K562 (cell line): ENCODE data around the gene KCNJ4. TPM values are rescaled to one million over a fixed set of nuclear protein-coding genes. Genes with fewer than 3 reads are reported as not detected.

Experiments
- CBX1 ChIP-seq: sonication (generic); IDR thresholded peaks from 2 replicates; pipeline ENCODE4 v1.6.1; 2016; ENCODE audit warnings: antibody characterized with exemption, low read depth, mild to moderate bottlenecking
- CREB1 ChIP-seq, 2 experiments: sonication (generic) in 1 of 2; formaldehyde crosslinking in 1 of 2; IDR thresholded peaks; 2 replicates each; pipeline versions ENCODE4 v1.6.1 to v1.8.0; 2012 to 2022; ENCODE audit warnings: inconsistent platforms in 1 of 2, mild to moderate bottlenecking in 1 of 2, missing genetic modification reagents in 1 of 2, moderate library complexity in 1 of 2
- KDM1A ChIP-seq, 2 experiments: fragments of 450-650 bp; IDR thresholded peaks; 2 replicates each; pipeline ENCODE4 v1.6.1; 2016; ENCODE audit warnings: mild to moderate bottlenecking in 2 of 2
- MAZ ChIP-seq, 2 experiments: fragments of 450-650 bp in 1 of 2; sonication (generic) in 1 of 2; formaldehyde crosslinking; IDR thresholded peaks in 1 of 2; conservative IDR thresholded peaks in 1 of 2; 2 replicates each; pipeline versions ENCODE4 v1.4.0 to v1.5.0; 2020; ENCODE audit warnings: mild to moderate bottlenecking in 1 of 2, missing genetic modification reagents in 1 of 2
- NFIC ChIP-seq: fragments of 450-650 bp; IDR thresholded peaks from 2 replicates; pipeline ENCODE4 v1.6.1; 2017; ENCODE audit warnings: mild to moderate bottlenecking, inconsistent platforms
- NFYB ChIP-seq: IDR thresholded peaks from 2 replicates; pipeline ENCODE4 v1.6.1; 2011; ENCODE audit warnings: mild to moderate bottlenecking, moderate library complexity; ENCODE audit not compliant: insufficient read length; ENCODE audit errors: extremely low read depth
- NRF1 ChIP-seq, 2 experiments: fragments of 450-650 bp; IDR thresholded peaks in 1 of 2; conservative IDR thresholded peaks in 1 of 2; 2 replicates each; pipeline ENCODE4 v1.6.1; 2014; ENCODE audit warnings: mild to moderate bottlenecking in 2 of 2
- PHB ChIP-seq: fragments of 250-450 bp; sonication (Bioruptor Pico); IDR thresholded peaks from 2 replicates; pipeline ENCODE4 v1.5.0; 2021
- RB1 ChIP-seq: fragments of 450-650 bp; IDR thresholded peaks from 2 replicates; pipeline ENCODE4 v1.6.1; 2017; ENCODE audit warnings: low read depth, mild to moderate bottlenecking
- SAP30 ChIP-seq: fragments of 200-600 bp; sonication (generic); IDR thresholded peaks from 2 replicates; pipeline ENCODE4 v1.6.1; 2012; ENCODE audit warnings: borderline replicate concordance, low read depth, mild to moderate bottlenecking, moderate library complexity, low read length, control low read depth, inconsistent platforms; ENCODE audit not compliant: insufficient read depth, poor library complexity, severe bottlenecking
- SMARCA5 ChIP-seq: fragments of 450-650 bp; IDR thresholded peaks from 2 replicates; pipeline ENCODE4 v1.6.1; 2016
- SRSF7 ChIP-seq: fragments of 200-400 bp; formaldehyde crosslinking; optimal IDR thresholded peaks from 2 replicates; pipeline ENCODE3; 2017; ENCODE audit warnings: mild to moderate bottlenecking, low read depth, low read length
- TCF15 ChIP-seq: fragments of 250-450 bp; sonication (Bioruptor Pico); IDR thresholded peaks from 2 replicates; pipeline ENCODE4 v1.8.0; 2022; ENCODE audit warnings: moderate library complexity, mild to moderate bottlenecking, inconsistent platforms
- ZHX1 ChIP-seq: fragments of 150-350 bp; conservative IDR thresholded peaks from 2 replicates; pipeline ENCODE4 v1.6.1; 2014; ENCODE audit warnings: low read length
- ZNF175 ChIP-seq: fragments of 200-800 bp; sonication (Bioruptor generic); IDR thresholded peaks from 2 replicates; pipeline ENCODE4 v1.6.1; 2016; ENCODE audit warnings: low read depth, mild to moderate bottlenecking, missing genetic modification characterization, missing compliant biosample characterization
- polyA plus RNA-seq, 8 experiments: library from polyadenylated mRNA; depleted of rRNA in 4 of 8; stranded (reverse) in 5 of 8; unstranded in 3 of 8; fragments of >200 nt; fragmentation: Nextera tagmentation in 2 of 8; fragmentation: Illumina TruSeq in 1 of 8; extraction: Ambion mirVana in 2 of 8; extraction: Trizol in 1 of 8; gene quantifications; 2 replicates each; pipeline versions ENCODE4 v1.2.1 to v1.2.3, GENCODE V29; 2011 to 2014; ENCODE audit warnings: inconsistent platforms in 1 of 8, missing spikeins in 1 of 8
- total RNA-seq, 7 experiments: library from RNA; depleted of rRNA in 6 of 7; stranded (reverse); fragments of >200 nt in 6 of 7; fragmentation: Illumina TruSeq in 2 of 7; extraction: Trizol in 2 of 7; gene quantifications; 2 replicates each; pipeline versions ENCODE4 v1.2.1 to v1.2.3, GENCODE V29; 2011 to 2021; ENCODE audit warnings: low replicate concordance in 1 of 7

The KCNJ4 gene
- total and polyA plus RNA-seq, 9 of the 15 experiments (the other 6 are each of a cell fraction or from before 2014, with no cell fraction given): 0.07 to 0.55 (median 0.09) TPM; not detected in 4

GRCh38 chr22:38467904-38468442, 13.0 kb upstream of the KCNJ4 start, which contains the start of gene KDELR3 (continued):
- TF ChIP-seq ZNF175 (CRISPR knock-in tag) (no peak), PHB (no peak), MAZ (CRISPR knock-in tag; conservative IDR thresholded peaks at IDR 0.05 in 1 of 2, IDR thresholded peaks at IDR 0.05 in 1 of 2) (peak; percentile 33 to 65; a peak in 2 of 4 replicates), TCF15 (CRISPR knock-in tag) (no peak), NRF1 (conservative IDR thresholded peaks at IDR 0.05 in 1 of 2, IDR thresholded peaks at IDR 0.05 in 1 of 2) (peak; percentile 83 to 86), ZHX1 (no peak), CREB1 (IDR thresholded peaks at IDR 0.05) (peak; percentile 60; the same call in 1 of the 2 replicates), CREB1 (CRISPR knock-in tag; IDR thresholded peaks at IDR 0.05) (no peak), KDM1A (IDR thresholded peaks at IDR 0.05) (no peak), CBX1 (no peak), SAP30 (no peak), RB1 (peak; percentile 77; the same call in 1 of the 2 replicates), NFIC (no peak), NFYB (no peak), SMARCA5 (no peak), SRSF7 (no peak)
